PC-9 (cell line): ENCODE data around the gene ST6GALNAC6.

ENCODE experiments used
- CTCF ChIP-seq: fragments of 200-600 bp; sonication (generic); conservative IDR thresholded peaks from 2 replicates; pipeline ENCODE4 v1.6.1; 2017; ENCODE audit warnings: mixed run types, antibody characterized with exemption, mild to moderate bottlenecking, moderate library complexity
- EZH2 ChIP-seq: fragments of 200-600 bp; sonication (generic); IDR thresholded peaks from 2 replicates; pipeline ENCODE4 v1.8.0; 2017; ENCODE audit warnings: antibody characterized with exemption, low read depth

GRCh38 chr9:127871531-127871930 lies 27.9 kb downstream of the ST6GALNAC6 start:
- TF ChIP-seq CTCF (no peak), EZH2 (no peak)
